Esophagus squamous epithelium (tissue), 4 donors: ENCODE results near the gene RAB7B.

Experiments
- CTCF ChIP-seq, 6 experiments: fragments of 450-650 bp in 4 of 6; fragments of 200-600 bp in 2 of 6; sonication (generic) in 2 of 6; IDR thresholded peaks; one replicate each; pipeline ENCODE4 v1.5.1; 2016 to 2019; ENCODE audit warnings: antibody characterized with exemption in 6 of 6, mild to moderate bottlenecking in 4 of 6, moderate library complexity in 4 of 6
- POLR2A ChIP-seq, 4 donors: fragments of 450-650 bp; IDR thresholded peaks; one replicate each; pipeline ENCODE4 v1.6.1; 2017; ENCODE audit warnings: antibody characterized with exemption in 4 of 4, mild to moderate bottlenecking in 4 of 4, moderate library complexity in 3 of 4

GRCh38 chr1:206022766-206023165 is 19.6 kb upstream of the RAB7B start:
- TF ChIP-seq CTCF (IDR thresholded peaks at IDR 0.05) (no peak), POLR2A (IDR thresholded peaks at IDR 0.05) (no peak)
